K562 (cell line): ENCODE measurements around the gene SLC39A5. TPM values are rescaled to one million over a fixed set of nuclear protein-coding genes. Genes with fewer than 3 reads are reported as not detected.

ENCODE experiments used
- ATAC-seq: fragments of 200-7000 bp; cut with Tn5 transposase; 3 replicates; pipeline ENCODE4 v1.9.1; 2020; ENCODE audit warnings: moderate library complexity
- BruUV-seq: library from RNA; stranded (reverse); fragments of 400-500 nt; replicated peaks from 2 replicates; lab custom pipeline; 2021; lab: Mats Ljungman, UMichigan
- CTCF ChIA-PET: fragments of 300-600 bp; formaldehyde crosslinking; extraction: SDS; loops from one replicate; lab custom pipeline; 2021; ENCODE audit warnings: low intra/inter-chr PET ratio; lab: Yijun Ruan, JAX
- POLR2A ChIA-PET: fragments of 300-600, 350-650 bp; sonication (Branson Sonifier 250); formaldehyde crosslinking; extraction: SDS; loops from one replicate; lab custom pipeline; 2021; ENCODE audit warnings: antibody characterized with exemption, inconsistent platforms; lab: Yijun Ruan, JAX
- DNase-seq, 4 experiments: peaks; one replicate each; pipeline versions ENCODE4 v3.0.0 to v3.0.0-alpha.2; 2011 to 2018; ENCODE audit warnings: low spot score in 3 of 4, mixed read lengths in 3 of 4; ENCODE audit errors: extremely low read depth in 1 of 4
- FAIRE-seq: peaks from 2 replicates; lab custom pipeline; 2011; peaks lifted over from hg19 to GRCh38; lab: Jason Lieb, UNC
- H2AFZ ChIP-seq: 2 replicates; pipeline ENCODE4 v1.6.0; 2011; ENCODE audit warnings: low read depth, low read length, control low read depth, inconsistent platforms
- H3K27ac ChIP-seq: fragments of 200-600 bp; 3 replicates; pipeline ENCODE4 v1.8.0; 2011; ENCODE audit warnings: low read depth, mild to moderate bottlenecking, control low read depth, inconsistent platforms, low read length, moderate library complexity, mixed read lengths; ENCODE audit errors: extremely low read depth
- H3K27me3 ChIP-seq, 2 experiments: fragments of 300-600 bp in 1 of 2; 2 replicates in 1 of 2; 3 replicates in 1 of 2; pipeline versions ENCODE4 v1.6.0 to v1.8.0; 2011; ENCODE audit warnings: inconsistent platforms in 2 of 2, low read length in 2 of 2, mild to moderate bottlenecking in 1 of 2, mixed read lengths in 1 of 2, moderate library complexity in 1 of 2; ENCODE audit not compliant: control insufficient read depth in 2 of 2, insufficient read depth in 2 of 2
- H3K36me3 ChIP-seq: fragments of 300-600 bp; 3 replicates; pipeline ENCODE4 v1.8.0; 2011; ENCODE audit warnings: mild to moderate bottlenecking, low read length, inconsistent platforms; ENCODE audit not compliant: control insufficient read depth, insufficient read depth
- H3K4me1 ChIP-seq, 2 experiments: fragments of 200-600 bp in 1 of 2; replicated peaks in 1 of 2; 2 replicates in 1 of 2; 3 replicates in 1 of 2; pipeline versions ENCODE4 v1.5.1 to v1.8.0; 2011; ENCODE audit warnings: inconsistent platforms in 2 of 2, low read length in 2 of 2, mild to moderate bottlenecking in 1 of 2, mixed read lengths in 1 of 2, moderate library complexity in 1 of 2; ENCODE audit not compliant: control insufficient read depth in 2 of 2, insufficient read depth in 2 of 2
- H3K4me2 ChIP-seq: 2 replicates; pipeline ENCODE4 v1.6.1; 2011; ENCODE audit warnings: low read length, control low read depth, inconsistent platforms, mixed read lengths; ENCODE audit not compliant: insufficient read depth
- H3K4me3 ChIP-seq: fragments of 200-600 bp; sonication (generic), shearing (Covaris generic); 2 replicates; pipeline ENCODE4 v1.5.1; 2016; ENCODE audit warnings: control low read depth, inconsistent platforms
- H3K79me2 ChIP-seq: fragments of 200-600 bp; 3 replicates; pipeline ENCODE4 v1.8.0; 2011; ENCODE audit warnings: low read length, inconsistent platforms; ENCODE audit not compliant: control insufficient read depth, insufficient read depth
- H3K9ac ChIP-seq, 2 experiments: 2 replicates each; pipeline versions ENCODE4 v1.6.0 to v1.6.1; 2011; ENCODE audit warnings: low read depth in 2 of 2, low read length in 2 of 2, control low read depth in 1 of 2, inconsistent platforms in 1 of 2, mild to moderate bottlenecking in 1 of 2, mixed read lengths in 1 of 2; ENCODE audit not compliant: insufficient read depth in 1 of 2
- H3K9me1 ChIP-seq: one replicate; pipeline ENCODE4 v1.6.0; 2011; ENCODE audit warnings: inconsistent platforms, mild to moderate bottlenecking, low read length, moderate library complexity; ENCODE audit not compliant: control insufficient read depth, insufficient read depth
- H3K9me3 ChIP-seq: replicated peaks from 2 replicates; pipeline ENCODE4 v1.5.1; 2011; ENCODE audit warnings: low read depth, low read length, inconsistent platforms; ENCODE audit not compliant: control insufficient read depth, insufficient read depth
- H4K20me1 ChIP-seq: replicated peaks from 2 replicates; pipeline ENCODE4 v1.6.1; 2011; ENCODE audit warnings: low read length, inconsistent platforms, mixed read lengths; ENCODE audit not compliant: control insufficient read depth, insufficient read depth
- CREB3L1 ChIP-seq: fragments of 450-650 bp; IDR thresholded peaks from 2 replicates; pipeline ENCODE4 v1.6.1; 2014; ENCODE audit warnings: low read depth, mild to moderate bottlenecking, moderate library complexity, borderline replicate concordance
- CTCF ChIP-seq, 3 experiments: IDR thresholded peaks in 2 of 3; conservative IDR thresholded peaks in 1 of 3; 2 replicates each; pipeline ENCODE4 v1.5.1; 2011 to 2012; ENCODE audit warnings: low read length in 3 of 3, mild to moderate bottlenecking in 3 of 3, control low read depth in 2 of 3, improper control_type of control experiment in 1 of 3, inconsistent platforms in 1 of 3, low read depth in 1 of 3, mixed read lengths in 1 of 3, moderate library complexity in 1 of 3; ENCODE audit not compliant: insufficient read depth in 2 of 3
- KDM5B ChIP-seq: fragments of 200-600 bp; sonication (generic); IDR thresholded peaks from 2 replicates; pipeline ENCODE4 v1.6.1; 2012; ENCODE audit warnings: low read depth, mild to moderate bottlenecking, moderate library complexity, low read length, control low read depth, inconsistent platforms; ENCODE audit not compliant: insufficient replicate concordance
- MAFG ChIP-seq: fragments of 450-650 bp; conservative IDR thresholded peaks from 2 replicates; pipeline ENCODE4 v1.6.1; 2016; ENCODE audit warnings: missing genetic modification characterization, missing compliant biosample characterization
- RBBP5 ChIP-seq: fragments of 200-600 bp; sonication (generic); IDR thresholded peaks from 2 replicates; pipeline ENCODE4 v1.6.1; 2012; ENCODE audit warnings: borderline replicate concordance, mild to moderate bottlenecking, low read length, control low read depth, inconsistent platforms; ENCODE audit not compliant: insufficient read depth, poor library complexity, severe bottlenecking
- UBTF ChIP-seq, 2 experiments: IDR thresholded peaks; 2 replicates each; pipeline ENCODE4 v1.6.1; 2012; ENCODE audit warnings: improper control_type of control experiment in 2 of 2, low read depth in 2 of 2, low read length in 2 of 2, borderline replicate concordance in 1 of 2
- ZBTB11 ChIP-seq, 3 experiments: fragments of 200-800 bp in 1 of 3; fragments of 250-450 bp in 1 of 3; fragments of 450-650 bp in 1 of 3; sonication (Bioruptor Pico) in 1 of 3; sonication (Bioruptor generic) in 1 of 3; formaldehyde crosslinking in 1 of 3; IDR thresholded peaks; 2 replicates each; pipeline versions ENCODE4 v1.6.1 to v1.8.0; 2016 to 2022; ENCODE audit warnings: mild to moderate bottlenecking in 2 of 3, missing genetic modification characterization in 2 of 3, missing compliant biosample characterization in 1 of 3, moderate library complexity in 1 of 3
- ZNF263 ChIP-seq: sonication (generic); formaldehyde crosslinking; IDR thresholded peaks from 2 replicates; pipeline ENCODE4 v1.8.0; 2022; ENCODE audit warnings: mild to moderate bottlenecking, missing genetic modification reagents, borderline replicate concordance
- WGBS: fragments of 100-300 bp; shearing (Covaris generic); methylation state at CpG from one replicate; pipeline ENCODE4 v1.1.6; 2016; ENCODE audit warnings: low coverage, mixed read lengths; ENCODE audit not compliant: insufficient coverage; ENCODE audit errors: missing lambda C conversion rate; 5-methylcytosine and 5-hydroxymethylcytosine counted together
- in situ Hi-C: fragments of 300-500 bp; cut with MboI; formaldehyde crosslinking; loops from 4 replicates; pipeline ENCODE4 v1.15.0; 2018; ENCODE audit warnings: inconsistent platforms, mixed read lengths
- intact Hi-C: fragments of 100-400 bp; cut with micrococcal nuclease; formaldehyde crosslinking; loops from 2 replicates; pipeline ENCODE4 v1.14.2; 2022
- polyA plus RNA-seq, 8 experiments: library from polyadenylated mRNA; depleted of rRNA in 4 of 8; stranded (reverse) in 5 of 8; unstranded in 3 of 8; fragments of >200 nt; fragmentation: Nextera tagmentation in 2 of 8; fragmentation: Illumina TruSeq in 1 of 8; extraction: Ambion mirVana in 2 of 8; extraction: Trizol in 1 of 8; gene quantifications; 2 replicates each; pipeline versions ENCODE4 v1.2.1 to v1.2.3, GENCODE V29; 2011 to 2014; ENCODE audit warnings: inconsistent platforms in 1 of 8, missing spikeins in 1 of 8
- total RNA-seq, 7 experiments: library from RNA; depleted of rRNA in 6 of 7; stranded (reverse); fragments of >200 nt in 6 of 7; fragmentation: Illumina TruSeq in 2 of 7; extraction: Trizol in 2 of 7; gene quantifications; 2 replicates each; pipeline versions ENCODE4 v1.2.1 to v1.2.3, GENCODE V29; 2011 to 2021; ENCODE audit warnings: low replicate concordance in 1 of 7

SLC39A5 gene
- total and polyA plus RNA-seq, 9 of the 15 experiments (the other 6 are each of a cell fraction or from before 2014, with no cell fraction given) = 0.08 to 0.10 TPM; not detected in 7

- WGBS = 2% methylated on average over 22 of the region's 27 CpGs
- no peaks in the 10 kb centered on the region for H3K9me1 ChIP-seq
- ATAC-seq = peak; percentile 70
- H3K4me2 ChIP-seq = peak overlapping the region; percentile 97
- peak overlapping the region; percentile 84 for H3K27ac ChIP-seq
- peaks cover 6% of the 10 kb centered on the region for H4K20me1 ChIP-seq
- peaks cover 12 to 20% of the 10 kb centered on the region in 2 experiments; a peak in 4 of 5 replicates for H3K4me1 ChIP-seq
- in situ Hi-C loops (loop anchor here (5.0 kb wide), 1 partner anchor 65 kb away; no protein-coding TSS in a partner anchor), intact Hi-C loops (loop anchor here (2.0 kb wide), 2 partner anchors 33 to 139 kb away; partner anchors contain the start of genes NABP2 and ZC3H10)
- peaks cover 46% of the 10 kb centered on the region; the same call in 2 of the 3 replicates for H3K36me3 ChIP-seq
- DNase-seq = peak; percentile 53 to 60 (median 60)
- ChIA-PET POLR2A (interaction anchor here (0.7 to 2.1 kb wide), 7 partner anchors 8 to 223 kb away, joined by 3 to 7 read pairs (median 4); partner anchors contain the start of gene COQ10A), CTCF (interaction anchor here (0.5 to 2.4 kb wide), 5 partner anchors 34 to 211 kb away, joined by 3 to 11 read pairs (median 6); partner anchors contain the start of genes SMARCC2 and SPRYD4)
- peak; percentile 33 for TF ChIP-seq KDM5B
- TF ChIP-seq ZBTB11 (CRISPR knock-in tag; IDR thresholded peaks at IDR 0.05) = peak in 1 of 3 experiments; percentile 60; a peak in 2 of 6 replicates
- TF ChIP-seq MAFG = no peak
- TF ChIP-seq CTCF (IDR thresholded peaks at IDR 0.05 in 2 of 3, conservative IDR thresholded peaks at IDR 0.05 in 1 of 3; ENCODE audit: insufficient read depth in 2 of 3, low read depth in 1 of 3, low read length in 3 of 3) = peak; percentile 8 to 28 (median 13); a peak in 2 of 6 replicates
- TF ChIP-seq ZNF263 (CRISPR knock-in tag) = peak; percentile 8; the same call in 1 of the 2 replicates
- TF ChIP-seq UBTF (IDR thresholded peaks at IDR 0.05; ENCODE audit: borderline replicate concordance in 1 of 2, low read depth in 2 of 2, low read length in 2 of 2) = 0 out of 4 replicates have a peak, but pooled peaks of 1 of the 2 experiments have one; percentile 41
- TF ChIP-seq CREB3L1 = no peak
- peak; percentile 12 for TF ChIP-seq RBBP5
- no peaks in the 10 kb centered on the region for H3K9me3 ChIP-seq
- peak; percentile 65 for FAIRE-seq
- H3K4me3 ChIP-seq = peak overlapping the region; percentile 91
- no peaks in the 10 kb centered on the region for H3K27me3 ChIP-seq
- H2AFZ ChIP-seq = peak overlapping the region; percentile 98
- peak overlapping the region; percentile 85 to 95 for H3K9ac ChIP-seq
- peaks cover 24% of the 10 kb centered on the region for H3K79me2 ChIP-seq
- BruUV-seq = no TSS peak
These were observed 27.7 kb downstream of the SLC39A5 start for GRCh38 chr12:56257491-56258067.
